NCI-H510A treated with DMSO at 0.1 percent for 48 hours (cell line): ENCODE measurements around the gene VANGL1.
"Not testable (repeated sequence)": the region's sequence is repeated elsewhere in the genome, so short reads cannot be mapped to it uniquely, and the experiment has no call there.

ENCODE experiments used
- DNase-seq: peaks from one replicate; lab custom pipeline; 2025; lab: John Stamatoyannopoulos, UW

The VANGL1 gene

GRCh38 chr1:115641762-115642167 lies at the start of gene VANGL1:
TSS of gene VANGL1 (plus strand) at chr1:115641970. CDS start at chr1:115651414, 9,444 bp downstream.
- DNase-seq: peak; percentile 72

GRCh38 chr1:115592264-115592663 lies 49.5 kb upstream of the VANGL1 start:
- DNase-seq: no peak

DNA sequence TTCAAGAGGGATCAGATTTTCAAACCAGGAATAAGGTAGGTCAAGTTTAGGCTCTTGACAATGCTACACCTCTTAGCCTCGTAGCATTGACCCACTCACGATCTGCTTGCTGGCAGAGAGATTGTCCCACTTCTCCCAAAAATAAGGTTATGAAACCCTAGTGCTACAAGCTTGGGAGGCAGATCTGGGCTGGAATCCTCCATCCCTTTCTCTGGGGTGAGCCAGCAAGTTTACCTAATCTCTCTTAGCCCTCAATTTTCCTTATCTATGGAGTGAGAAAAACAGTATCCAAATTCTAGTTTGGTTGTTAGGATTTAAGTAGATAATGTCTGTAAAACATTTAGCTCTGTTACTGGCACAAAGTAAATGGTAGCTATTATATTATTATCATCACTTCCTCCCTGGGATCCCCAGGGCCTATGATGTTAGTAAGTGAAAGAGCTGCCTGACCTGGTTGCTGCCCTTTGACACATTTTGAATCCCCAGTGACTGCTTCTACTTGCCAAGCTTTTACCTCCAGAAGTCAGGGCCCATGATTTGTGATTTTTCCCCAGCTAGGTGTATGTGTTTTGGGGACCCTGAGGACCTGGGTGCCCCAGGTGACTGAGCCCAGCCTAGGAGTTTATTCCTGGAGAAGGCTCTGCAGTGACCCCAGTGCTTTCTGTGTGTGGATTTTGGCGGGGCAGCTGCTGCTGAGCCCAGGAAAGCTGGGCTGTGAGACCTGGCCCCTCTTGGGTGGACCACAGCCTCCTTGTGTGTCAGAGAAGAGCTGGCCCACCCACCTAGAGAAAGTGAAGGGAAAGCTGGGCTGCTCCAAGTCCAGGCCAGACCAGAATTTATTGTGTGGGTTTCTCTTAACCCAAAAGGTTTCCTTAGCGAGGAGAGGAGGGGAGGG lies 48.2 kb upstream of the VANGL1 start:
- DNase-seq: no peak

DNA sequence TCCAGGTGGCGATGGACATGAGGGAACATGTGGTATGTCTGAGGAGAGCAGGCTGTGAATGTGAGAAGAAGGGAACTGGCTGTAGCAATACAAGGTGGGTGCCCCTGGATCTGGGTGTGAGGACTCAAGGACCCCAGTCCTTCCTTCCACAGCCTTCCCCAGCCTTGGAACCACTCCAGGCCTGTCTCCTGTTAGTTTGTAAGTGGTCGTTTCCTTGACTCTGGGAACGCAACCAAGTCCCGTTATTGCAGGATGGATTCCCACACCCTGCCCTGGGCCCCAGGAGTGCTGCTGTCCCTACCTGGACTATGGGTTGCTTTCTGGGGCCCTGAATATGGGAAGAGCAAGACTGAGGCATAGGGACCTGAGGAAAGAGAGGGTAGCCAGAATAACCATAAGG lies 47.2 kb upstream of the VANGL1 start:
- DNase-seq: no peak

- DNase-seq: peak; percentile 81
These were observed 46.3 kb upstream of the VANGL1 start for GRCh38 chr1:115595279-115596079.

- DNase-seq: no peak
These were observed 45.5 kb upstream of the VANGL1 start for GRCh38 chr1:115596080-115596780.

DNA sequence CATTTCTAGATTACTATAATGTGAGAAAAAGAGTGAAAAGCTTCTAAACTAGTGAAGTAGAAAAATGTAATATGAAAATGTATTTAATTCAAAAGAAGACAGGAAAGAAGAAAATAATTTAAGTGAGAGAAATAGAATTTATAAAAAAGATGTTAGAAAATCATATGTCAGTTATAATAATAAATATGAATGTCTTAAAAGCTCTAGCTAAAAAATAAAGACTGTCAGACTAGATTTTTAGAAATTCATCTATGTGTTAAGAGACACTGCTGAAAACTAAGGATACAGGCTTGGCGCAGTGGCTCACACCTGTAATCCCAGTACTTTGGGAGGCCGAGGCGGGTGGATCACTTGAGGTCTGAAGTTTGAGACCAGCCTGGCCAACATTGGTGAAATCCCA lies 37.3 kb upstream of the VANGL1 start:
- DNase-seq: no peak

- no peak for DNase-seq
These were observed 35.5 kb upstream of the VANGL1 start for GRCh38 chr1:115606305-115606704.

DNA sequence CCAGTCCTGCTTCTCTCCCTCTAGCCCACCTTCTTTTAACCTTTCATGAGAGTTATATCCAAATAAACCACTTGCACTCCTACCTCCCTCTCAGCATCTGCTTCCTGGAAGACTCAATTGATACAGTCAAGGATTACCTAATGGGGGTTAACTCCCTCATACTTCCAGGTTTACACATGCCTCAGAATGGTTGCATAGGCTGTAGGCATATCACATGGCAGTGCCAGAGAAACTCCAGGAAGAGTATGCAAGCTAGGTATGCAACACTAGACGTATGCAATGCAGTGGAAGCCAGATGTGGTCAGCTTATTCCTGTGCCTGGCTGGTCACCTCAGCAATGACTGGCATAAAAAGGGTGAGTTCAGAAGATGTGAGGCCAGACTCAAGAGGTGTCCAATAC lies 32.7 kb upstream of the VANGL1 start:
- DNase-seq: no peak

GRCh38 chr1:115613767-115614166 lies 28.0 kb upstream of the VANGL1 start:
- no peak for DNase-seq

DNA sequence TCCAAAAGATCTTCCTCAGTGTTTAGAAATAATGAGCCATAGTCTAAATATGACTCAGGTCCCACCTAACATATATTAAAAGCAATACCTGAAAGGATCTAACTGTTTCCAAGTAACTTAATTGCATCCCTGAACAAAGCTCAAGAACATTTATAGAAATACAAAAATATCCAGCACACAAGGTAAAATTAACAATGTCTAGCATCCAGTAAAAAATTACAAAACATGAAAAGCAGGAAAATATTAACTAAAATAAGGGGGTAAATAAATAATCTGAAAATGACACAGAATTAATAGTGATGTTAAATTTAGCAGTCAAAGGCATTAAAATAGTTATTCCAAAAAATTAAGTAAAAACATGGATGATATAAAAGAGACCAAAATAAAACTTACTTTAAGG lies 21.3 kb upstream of the VANGL1 start:
- DNase-seq: no peak

DNA sequence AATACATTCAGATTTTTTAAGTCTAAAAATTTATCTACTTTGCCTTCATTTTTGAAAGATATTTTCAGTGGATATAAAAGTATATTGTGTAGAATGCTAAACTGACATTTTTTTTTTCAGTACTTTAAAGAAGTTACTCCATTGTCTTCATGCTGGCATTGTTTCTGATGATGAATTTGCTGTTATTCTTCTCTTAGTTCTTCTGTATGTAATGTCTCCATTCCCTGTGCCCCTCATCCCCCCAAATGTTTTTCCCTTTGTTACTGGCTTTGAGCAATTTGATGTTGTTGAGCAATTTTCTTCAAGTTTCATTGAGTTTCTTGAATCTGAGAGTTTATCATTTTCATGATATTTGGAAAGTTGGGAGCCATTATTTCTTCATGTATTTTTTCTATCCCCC lies 20.8 kb upstream of the VANGL1 start:
- no peak for DNase-seq

- no peak for DNase-seq
These were observed 16.9 kb upstream of the VANGL1 start for GRCh38 chr1:115624859-115625258.

- DNase-seq: peak; percentile 17
These were observed 11.4 kb upstream of the VANGL1 start for GRCh38 chr1:115630342-115630741.

DNA sequence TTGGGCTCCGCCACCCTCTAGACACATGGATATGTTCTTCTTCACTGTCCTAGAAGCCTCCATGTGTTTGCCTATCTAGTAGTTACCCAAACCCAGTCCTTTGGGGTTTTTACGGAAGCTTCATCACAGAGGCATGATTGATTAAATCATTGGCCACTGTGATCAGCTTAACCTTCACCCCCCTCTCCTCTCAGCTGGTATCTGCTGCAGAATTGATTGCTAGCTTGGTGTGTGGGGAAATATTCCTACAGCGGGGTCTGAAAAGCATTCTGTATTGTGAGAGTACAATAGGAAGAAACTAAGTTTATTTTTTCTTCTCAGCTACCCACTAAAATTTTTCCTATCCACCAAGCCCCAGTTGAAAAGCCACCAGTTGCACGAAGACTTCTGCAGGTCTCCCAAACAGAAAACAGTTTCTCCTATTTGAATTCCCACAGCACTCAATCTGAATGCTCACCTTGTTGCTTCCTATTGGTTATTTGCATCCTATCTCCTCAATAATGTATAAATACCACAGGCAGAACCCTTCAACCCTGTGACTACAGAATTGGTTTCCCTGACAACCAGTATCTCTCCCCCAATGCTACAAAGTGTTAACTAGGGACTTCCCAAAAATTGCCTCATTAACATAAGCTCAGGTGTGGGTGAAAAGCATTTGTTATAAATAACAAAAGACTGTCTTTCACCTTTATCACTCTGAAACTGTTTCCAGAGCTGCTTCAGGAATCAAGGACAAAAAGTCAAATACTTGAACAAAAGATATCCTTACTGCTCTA lies 9.3 kb upstream of the VANGL1 start:
- no peak for DNase-seq

DNA sequence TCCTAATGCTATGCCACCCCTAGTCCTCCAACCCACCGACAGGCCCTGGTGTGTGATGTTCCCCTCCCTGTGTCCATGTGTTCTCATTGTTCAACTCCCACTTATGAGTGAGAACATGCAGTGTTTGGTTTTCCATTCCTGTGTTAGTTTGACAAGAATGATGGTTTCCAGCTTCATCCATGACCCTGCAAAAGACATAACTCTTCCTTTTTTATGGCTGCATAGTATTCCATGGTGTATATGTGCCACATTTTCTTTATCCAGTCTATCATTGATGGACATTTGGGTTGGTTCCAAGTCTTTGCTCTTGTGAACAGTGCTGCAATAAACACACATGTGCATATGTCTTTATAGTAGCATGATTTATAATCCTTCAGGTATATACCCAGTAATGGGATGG lies 8.2 kb upstream of the VANGL1 start:
- not testable (repeated sequence) for DNase-seq

DNA sequence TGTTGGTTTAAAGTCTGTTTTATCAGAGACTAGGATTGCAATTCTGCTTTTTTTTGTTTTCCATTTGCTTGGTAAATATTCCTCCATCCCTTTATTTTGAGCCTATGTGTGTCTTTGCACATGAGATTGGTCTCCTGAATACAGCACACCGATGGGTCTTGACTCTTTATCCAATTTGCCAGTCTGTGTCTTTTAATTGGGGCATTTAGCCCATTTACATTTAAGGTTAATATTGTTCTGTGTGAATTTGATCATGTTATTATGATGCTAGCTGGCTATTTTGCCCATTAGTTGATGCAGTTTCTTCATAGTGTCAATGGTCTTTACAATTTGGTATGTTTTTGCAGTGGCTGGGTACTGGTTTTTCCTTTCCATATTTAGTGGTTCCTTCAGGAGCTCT lies 4.5 kb upstream of the VANGL1 start:
- not testable (repeated sequence) for DNase-seq

DNA sequence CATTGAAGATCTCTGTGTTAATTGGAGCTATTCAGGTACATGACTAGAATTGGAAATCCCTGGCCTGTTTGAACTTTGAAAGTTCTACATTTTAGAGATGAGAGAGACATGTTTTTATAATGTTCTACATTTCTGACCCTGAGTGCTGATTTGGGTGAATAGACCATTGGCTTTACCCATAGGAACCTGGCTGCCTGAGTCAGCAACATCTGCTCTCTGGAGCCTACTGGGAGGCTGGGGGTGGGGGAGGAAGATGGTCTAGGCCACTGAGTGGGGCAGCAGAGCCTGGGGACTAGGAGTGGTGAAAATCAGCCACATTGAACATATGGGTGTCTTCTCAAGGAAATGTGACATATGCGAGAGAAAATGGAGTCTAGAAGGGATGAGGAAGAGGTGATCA lies 1.4 kb upstream of the VANGL1 start:
- no peak for DNase-seq

DNA sequence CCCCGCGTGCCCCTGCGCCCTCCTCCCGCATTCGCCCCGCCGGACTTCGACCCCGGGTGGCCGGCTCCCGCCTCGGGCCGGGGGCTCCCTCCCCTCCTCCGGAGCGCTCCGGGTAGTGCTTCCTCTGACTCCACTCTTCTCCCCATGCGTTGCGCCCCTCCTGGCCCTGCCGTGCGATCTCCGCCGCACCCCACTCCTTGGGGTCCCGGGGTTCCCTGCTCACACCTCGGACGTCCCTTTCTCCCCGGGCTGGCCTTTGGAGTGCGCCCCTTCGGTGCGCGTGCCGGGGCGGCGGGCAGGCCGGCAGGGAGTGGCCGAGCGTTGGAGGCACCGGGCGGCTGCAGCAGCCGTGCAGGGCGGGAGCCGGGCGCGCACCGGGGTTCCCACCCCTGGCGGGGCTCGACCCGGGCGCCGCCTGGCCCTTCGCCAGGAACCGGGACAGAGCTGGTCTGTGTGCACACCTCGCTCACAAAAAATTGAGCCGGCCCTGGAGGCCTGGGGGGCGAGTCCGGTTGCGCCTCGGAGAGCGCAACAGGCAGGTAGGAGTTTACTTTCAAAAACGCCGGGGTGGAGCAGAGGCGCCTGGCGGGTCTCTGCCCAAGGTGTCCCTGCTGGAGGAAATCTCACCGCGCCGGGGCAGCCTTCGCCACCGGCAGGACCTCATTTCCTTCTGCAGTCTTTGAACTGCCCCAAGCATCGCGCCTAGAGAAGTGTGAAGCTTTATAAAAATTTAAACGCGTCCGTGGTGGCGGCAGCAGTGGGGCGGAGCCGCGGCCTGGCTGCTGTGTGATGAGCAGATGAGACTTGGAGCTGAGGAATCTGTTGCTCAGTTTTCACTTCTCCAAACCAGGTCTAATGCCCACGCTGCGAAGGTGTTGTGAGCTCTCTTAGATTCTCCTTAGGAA lies 650 bp downstream of the VANGL1 start:
- DNase-seq: peak; percentile 34

GRCh38 chr1:115643225-115643624 lies 1.5 kb downstream of the VANGL1 start:
- DNase-seq: no peak

- DNase-seq: no peak
These were observed 1.9 kb downstream of the VANGL1 start for GRCh38 chr1:115643666-115644065.
